ENCODE measurements around the gene TTC28. TPM values are rescaled to one million over a fixed set of nuclear protein-coding genes. Genes with fewer than 3 reads are reported as not detected.

Gene TTC28
- total and polyA plus RNA-seq, 2 donors (not counting 3 experiments of a cell fraction or from before 2014, with no cell fraction given): 16.5 to 51.1 TPM

- ChIA-PET POLR2A (no interaction called here), CTCF (no interaction called here)
- Histone ChIP-seq H4K20me1 (replicated peaks; ENCODE audit: control insufficient read depth, extremely low read depth, insufficient read depth, low read length) (peaks cover 2% of the 10 kb centered on the region), H2AFZ (ENCODE audit: low read depth, low read length) (no peak overlapping the region), H3K27ac (ENCODE audit: insufficient read depth, low read depth, low read length) (no peak overlapping the region), H3K36me3 (ENCODE audit: control insufficient read depth in 2 of 2, extremely low read depth in 1 of 2, insufficient read depth in 2 of 2, low read length in 2 of 2) (no peaks in the 10 kb centered on the region), H3K4me1 (ENCODE audit: control insufficient read depth, extremely low read depth, insufficient read depth, low read length) (no peaks in the 10 kb centered on the region), H3K4me2 (ENCODE audit: insufficient read depth, low read length) (no peak overlapping the region), H3K79me2 (ENCODE audit: control insufficient read depth, insufficient read depth, low read length) (no peaks in the 10 kb centered on the region), H3K9me1 (replicated peaks; ENCODE audit: control insufficient read depth, extremely low read depth, insufficient read depth, low read length) (no peaks in the 10 kb centered on the region), H3K4me3 (replicated peaks in 1 of 3; ENCODE audit: insufficient read depth in 1 of 3, low read depth in 1 of 3, low read length in 3 of 3) (no peak overlapping the region), H3K9me3 (replicated peaks; ENCODE audit: control insufficient read depth, insufficient read depth, low read length) (no peaks in the 10 kb centered on the region), H3K9ac (replicated peaks; ENCODE audit: extremely low read depth, insufficient read depth, low read length) (no peak overlapping the region), H3K27me3 (ENCODE audit: control insufficient read depth in 2 of 2, insufficient read depth in 2 of 2, low read length in 2 of 2) (no peaks in the 10 kb centered on the region)
- FAIRE-seq (no peak), DNase-seq (ENCODE audit: low read depth, low spot score) (no peak)
- BruUV-seq (replicated peaks): no TSS peak
- intact Hi-C loops (cut with micrococcal nuclease) (no loop called here), dilution Hi-C loops (cut with MboI; ENCODE audit: extremely low pct_ligation_motif_present, low sequenced_read_pairs) (no loop called here)
- TF ChIP-seq FOS (IDR thresholded peaks at IDR 0.05; ENCODE audit: borderline replicate concordance, insufficient read depth, low read length) (no peak), MAX (IDR thresholded peaks at IDR 0.05; ENCODE audit: insufficient read depth, insufficient read length) (no peak), MYC (IDR thresholded peaks at IDR 0.05; ENCODE audit: low read depth, low read length) (no peak), GATA2 (IDR thresholded peaks at IDR 0.05; ENCODE audit: insufficient read depth, insufficient read length, low read depth, low read length) (no peak), POLR2AphosphoS5 (IDR thresholded peaks at IDR 0.05; ENCODE audit: insufficient read depth, low read depth, low read length) (no peak), CTCF (IDR thresholded peaks at IDR 0.05; ENCODE audit: extremely low read depth in 1 of 2, insufficient read depth in 1 of 2, low read depth in 1 of 2, low read length in 2 of 2) (no peak), POLR2A (IDR thresholded peaks at IDR 0.05; ENCODE audit: low read depth, low read length) (no peak), JUN (IDR thresholded peaks at IDR 0.05; ENCODE audit: borderline replicate concordance, insufficient read depth, insufficient read length, low read depth) (no peak), EZH2 (IDR thresholded peaks at IDR 0.05; ENCODE audit: borderline replicate concordance, low read depth, low read length, severe bottlenecking) (no peak)
Observed at GRCh38 chr22:28230671-28231070, 449.0 kb downstream of the TTC28 start.

Data from endothelial cell of umbilical vein (primary cell).